ENCODE results near the gene FOXO1. TPM values are rescaled to one million over a fixed set of nuclear protein-coding genes. Genes with fewer than 3 reads are reported as not detected.

Gene FOXO1
- total and polyA plus RNA-seq, 2 of the 13 experiments (the other 11 are each of a cell fraction or from before 2014, with no cell fraction given) = 8.1 to 13.1 TPM

- DNase-seq (ENCODE audit: low spot score) = no peak
- peaks cover 100% of the 10 kb centered on the region for H3K79me2 ChIP-seq (ENCODE audit: insufficient read depth, low read length)
- H3K4me3 ChIP-seq (replicated peaks in 1 of 3; ENCODE audit: insufficient read depth in 1 of 3, low read depth in 2 of 3, low read length in 3 of 3) = no peak overlapping the region
- no peaks in the 10 kb centered on the region for H3K9me3 ChIP-seq (ENCODE audit: low read length)
- H3K27ac ChIP-seq (ENCODE audit: extremely low read length, insufficient read depth, low read length) = no peak overlapping the region
- ChIA-PET POLR2A (no interaction called here), CTCF (ENCODE audit: low intra/inter-chr PET ratio, low total read pairs) (no interaction called here)
- 91% methylated on average over 4 of the region's 4 CpGs for WGBS (ENCODE audit: low lambda C conversion rate)
- H3K36me3 ChIP-seq (replicated peaks in 1 of 2; ENCODE audit: control insufficient read depth in 1 of 2, insufficient read depth in 2 of 2, low read length in 2 of 2) = peaks cover 0 to 5% of the 10 kb centered on the region in 2 experiments; a peak in 2 of 5 replicates
- H3K27me3 ChIP-seq (ENCODE audit: control insufficient read depth in 1 of 2, insufficient read depth in 2 of 2, low read length in 2 of 2) = no peaks in the 10 kb centered on the region
- H4K20me1 ChIP-seq (ENCODE audit: insufficient read depth, low read length) = peaks cover 82% of the 10 kb centered on the region
- TF ChIP-seq ZHX2 (IDR thresholded peaks at IDR 0.05; ENCODE audit: low read depth) (no peak), ZHX2 (CRISPR knock-in tag; IDR thresholded peaks at IDR 0.05; ENCODE audit: borderline replicate concordance) (no peak)
- in situ Hi-C loops (cut with HindIII; ENCODE audit: extremely low pct_ligation_motif_present, low pct_unique_long_range_greater_than_20kb) (no loop called here), intact Hi-C loops (cut with micrococcal nuclease; ENCODE audit: unreplicated experiment) (loop anchor here (1.0 kb wide), 1 partner anchor 42 kb away; no protein-coding TSS in a partner anchor)
- no peak overlapping the region for H3K9ac ChIP-seq (ENCODE audit: insufficient read depth, low read depth, low read length)
- H3K4me1 ChIP-seq (ENCODE audit: insufficient read depth, low read length) = peaks cover 84% of the 10 kb centered on the region
- no peak overlapping the region for H2AFZ ChIP-seq (ENCODE audit: low read length)
- FAIRE-seq = no peak
- no peak overlapping the region for H3K4me2 ChIP-seq (ENCODE audit: low read depth, low read length)
- no TSS peak for BruUV-seq (replicated peaks)
- no peak for ATAC-seq
Measured at GRCh38 chr13:40591091-40591490, 75.3 kb downstream of the FOXO1 start.
